NCI-H146 treated with DMSO at 0.1 percent for 48 hours (cell line): ENCODE results near the gene PCA3.

Experiments used
- DNase-seq: peaks from one replicate; lab custom pipeline; 2025; ENCODE audit not compliant: unreplicated experiment; lab: John Stamatoyannopoulos, UW

The PCA3 gene

DNA sequence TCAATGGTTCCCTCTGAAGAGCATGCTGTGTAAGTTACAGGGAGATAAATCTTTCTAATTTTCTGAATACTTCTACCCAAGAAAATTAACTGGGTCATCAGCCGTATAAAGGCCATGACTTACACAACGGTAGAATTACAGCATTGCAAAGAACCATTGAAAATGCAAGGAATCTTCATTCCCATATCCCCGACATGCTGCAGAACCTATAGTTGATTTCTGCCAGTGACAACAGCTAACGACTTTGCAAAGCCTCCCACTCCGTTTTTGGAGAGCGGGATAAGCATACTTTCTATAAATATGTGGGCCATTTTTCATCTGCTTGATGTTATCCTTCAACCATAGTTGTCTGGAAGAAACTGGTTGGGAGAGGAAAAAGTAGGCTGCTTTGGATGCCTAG lies 56.2 kb downstream of the PCA3 start:
- DNase-seq = no peak

DNA sequence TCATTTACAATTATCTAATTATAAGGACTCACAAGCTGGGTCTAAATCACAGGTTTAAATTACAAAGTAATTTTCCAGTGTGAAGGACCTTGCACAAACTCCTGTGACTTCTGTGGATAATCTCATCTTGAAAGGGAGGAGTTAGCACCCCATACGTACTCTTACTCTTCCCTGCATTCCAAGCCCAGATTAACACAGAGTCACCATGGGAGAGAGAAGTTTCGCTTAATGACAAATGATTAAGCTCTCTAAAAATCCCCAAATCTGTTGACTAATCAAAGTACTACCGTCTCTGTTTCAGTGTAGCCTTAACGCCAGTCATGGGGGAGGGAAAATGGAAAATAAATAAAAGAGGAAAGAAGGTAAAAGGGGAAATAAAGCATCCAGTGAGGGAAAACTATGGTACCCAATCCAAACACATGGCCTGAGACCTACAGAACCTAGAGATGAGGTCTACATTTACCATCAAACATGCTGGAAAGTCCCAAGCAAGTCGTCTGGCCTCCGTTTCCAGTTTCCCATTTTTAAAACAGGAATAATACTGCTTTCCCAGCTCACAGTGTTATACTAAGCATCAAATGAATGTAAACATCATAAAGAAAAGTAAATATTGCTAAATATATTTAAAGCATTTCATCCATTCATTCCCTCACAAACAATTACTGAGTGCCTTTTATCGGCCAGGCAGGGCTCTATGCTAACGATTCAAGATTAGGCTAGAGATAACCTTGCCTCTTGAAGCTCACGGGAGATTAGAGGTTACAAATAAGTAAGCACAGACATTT lies 63.2 kb downstream of the PCA3 start:
- DNase-seq = no peak

DNA sequence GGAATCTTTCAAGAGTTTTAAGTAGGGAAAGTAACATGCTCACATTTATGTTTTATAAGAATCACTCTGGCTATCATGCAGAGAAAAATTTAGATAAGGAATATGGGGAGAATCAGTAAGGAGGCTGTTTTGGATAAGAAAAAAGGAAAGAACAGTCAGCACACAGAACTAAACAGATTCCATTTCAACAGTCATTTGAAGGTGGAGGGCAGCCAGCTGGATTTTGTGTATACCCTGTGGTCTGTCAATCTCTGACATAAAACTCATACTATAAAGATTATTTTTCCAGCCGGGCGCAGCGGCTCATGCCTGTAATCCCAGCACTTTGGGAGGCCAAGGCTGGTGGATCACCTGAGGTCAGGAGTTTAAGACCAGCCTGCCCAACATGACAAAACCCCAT lies 64.2 kb downstream of the PCA3 start:
- DNase-seq = no peak

DNA sequence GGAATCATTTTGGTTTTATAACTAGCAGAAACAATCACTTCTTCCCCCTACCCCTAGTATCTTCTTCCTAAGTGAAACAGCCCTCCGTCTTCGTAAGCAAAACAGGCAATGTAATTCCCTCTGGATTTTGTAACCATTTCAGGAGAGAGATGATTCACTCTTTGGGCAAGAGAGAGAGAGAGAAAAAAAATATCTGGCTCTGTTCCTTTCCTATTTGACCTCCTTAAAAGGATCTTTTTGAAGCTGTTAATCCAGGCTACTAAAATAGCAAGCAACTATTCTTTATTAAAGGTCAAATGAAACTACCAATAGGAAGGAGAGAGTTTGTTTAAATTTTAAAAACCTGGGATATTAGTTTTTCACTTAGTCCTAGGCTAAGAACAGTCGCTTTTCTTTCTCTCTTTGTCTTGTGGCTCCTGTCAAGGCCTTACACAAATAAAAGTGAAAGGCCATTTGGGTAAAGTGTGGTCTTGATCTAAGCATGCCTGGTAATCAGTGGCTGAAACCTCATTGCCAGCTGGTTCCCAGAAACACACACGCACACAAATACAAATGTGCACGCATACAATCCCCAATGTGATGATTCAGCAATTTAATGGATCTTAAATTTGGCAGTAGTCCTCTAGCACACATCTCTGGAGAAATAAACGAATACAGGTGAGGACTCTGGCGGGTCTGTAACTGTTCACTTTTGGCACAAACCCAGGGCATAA lies 71.5 kb downstream of the PCA3 start:
- DNase-seq = no peak
